ENCODE measurements around the gene WDR77.

GRCh38 chr1:111420377-111420776 is 28.7 kb downstream of the WDR77 start:
- TF ChIP-seq CTCF (conservative IDR thresholded peaks at IDR 0.05 in 1 of 2, IDR thresholded peaks at IDR 0.05 in 1 of 2; ENCODE audit: low read depth in 1 of 2, low read length in 2 of 2) (no peak), EZH2 (IDR thresholded peaks at IDR 0.05; ENCODE audit: low read length, missing control alignments) (no peak)
